NCI-H1436 treated with DMSO at 0.1 percent for 48 hours (cell line): Measurements from ENCODE around the gene NOS3.
"Not testable (repeated sequence)": the region's sequence is repeated elsewhere in the genome, so short reads cannot be mapped to it uniquely, and the experiment has no call there.

Experiments used
- DNase-seq: peaks from one replicate; lab custom pipeline; 2025; lab: John Stamatoyannopoulos, UW

NOS3 gene

GRCh38 chr7:151017370-151017952 lies 26.6 kb downstream of the NOS3 start:
- no peak for DNase-seq

- DNase-seq, result no peak
Observed at GRCh38 chr7:151017953-151018420, 27.2 kb downstream of the NOS3 start.

- DNase-seq, result no peak
Observed at GRCh38 chr7:151018421-151019129, 27.8 kb downstream of the NOS3 start.

GRCh38 chr7:151019130-151019447 lies 28.3 kb downstream of the NOS3 start:
- DNase-seq, result no peak

- no peak for DNase-seq
Observed at GRCh38 chr7:151020231-151020630, 29.4 kb downstream of the NOS3 start.

- DNase-seq, result no peak
Observed at GRCh38 chr7:151023232-151023631, 32.4 kb downstream of the NOS3 start.

GRCh38 chr7:151024435-151025056 lies 33.7 kb downstream of the NOS3 start, which contains the start of gene ATG9B:
Gene ATG9B, minus strand, starts transcription at chr7:151024494. Its CDS starts 71 bp downstream, at chr7:151024423.
- no peak for DNase-seq

- no peak for DNase-seq
Observed at GRCh38 chr7:151025924-151026671, 35.3 kb downstream of the NOS3 start.

- DNase-seq, result not testable (repeated sequence)
Observed at GRCh38 chr7:151026771-151027727, 36.2 kb downstream of the NOS3 start.

GRCh38 chr7:151027728-151028130 lies 36.9 kb downstream of the NOS3 start:
- DNase-seq, result not testable (repeated sequence)

- peak; percentile 90 for DNase-seq
Observed at GRCh38 chr7:151028131-151028947, 37.5 kb downstream of the NOS3 start, which contains the start of gene ABCB8. Gene ABCB8, plus strand, starts transcription at chr7:151028450. Its CDS starts 66 bp downstream, at chr7:151028516.

GRCh38 chr7:151028948-151029501 lies 38.2 kb downstream of the NOS3 start:
- DNase-seq, result no peak

GRCh38 chr7:151031011-151031410 lies 40.2 kb downstream of the NOS3 start:
- no peak for DNase-seq

GRCh38 chr7:151032936-151033863 lies 42.4 kb downstream of the NOS3 start:
- DNase-seq, result no peak

GRCh38 chr7:151033864-151034249 lies 43.0 kb downstream of the NOS3 start:
- DNase-seq, result no peak

GRCh38 chr7:151034312-151035025 lies 43.7 kb downstream of the NOS3 start:
- DNase-seq, result no peak

- DNase-seq, result no peak
Observed at GRCh38 chr7:151035026-151035717, 44.4 kb downstream of the NOS3 start.

GRCh38 chr7:151035902-151036301 lies 45.1 kb downstream of the NOS3 start:
- no peak for DNase-seq
